H1 (cell line): ENCODE data around the gene NECTIN2. TPM values are rescaled to one million over a fixed set of nuclear protein-coding genes. Genes with fewer than 3 reads are reported as not detected.
A peak's percentile ranks its signal among the peaks of the same experiment; 100 is the strongest.

Experiments used
- CTCF ChIA-PET: fragments of 300-600 bp; sonication (Branson Sonifier 250); formaldehyde crosslinking; loops from one replicate; lab custom pipeline; 2021; ENCODE audit not compliant: partially characterized antibody; lab: Charles Lee
- POLR2A ChIA-PET: fragments of 300-600 bp; sonication (Branson Sonifier 250); formaldehyde crosslinking; loops from one replicate; lab custom pipeline; 2021; ENCODE audit warnings: inconsistent platforms; ENCODE audit not compliant: partially characterized antibody; lab: Charles Lee
- DNase-seq, 2 experiments: peaks; one replicate each; pipeline versions ENCODE4 v3.0.0 to v3.0.0-alpha.2; 2010 to 2022; ENCODE audit warnings: low spot score in 2 of 2, low read depth in 1 of 2, mixed read lengths in 1 of 2
- FAIRE-seq: peaks from 2 replicates; lab custom pipeline; 2011; peaks lifted over from hg19 to GRCh38; lab: Jason Lieb, UNC
- H2AFZ ChIP-seq: 2 replicates; pipeline ENCODE4 v1.8.1; 2012; ENCODE audit warnings: low read length, inconsistent platforms
- H2AK5ac ChIP-seq: 2 replicates; pipeline ENCODE4 v1.6.1; 2013; ENCODE audit warnings: low read depth, low read length
- H2BK120ac ChIP-seq: replicated peaks from 2 replicates; pipeline ENCODE3; 2013; ENCODE audit warnings: low read depth, low read length, inconsistent platforms
- H2BK12ac ChIP-seq: 2 replicates; pipeline ENCODE4 v1.6.1; 2013; ENCODE audit warnings: low read depth, low read length
- H2BK15ac ChIP-seq: 2 replicates; pipeline ENCODE4 v1.6.1; 2013; ENCODE audit warnings: low read length
- H2BK20ac ChIP-seq: 2 replicates; pipeline ENCODE4 v1.6.1; 2013; ENCODE audit warnings: low read length
- H2BK5ac ChIP-seq: 2 replicates; pipeline ENCODE4 v1.6.1; 2013; ENCODE audit warnings: low read depth, low read length
- H3K14ac ChIP-seq: 2 replicates; pipeline ENCODE4 v1.6.1; 2013; ENCODE audit warnings: inconsistent platforms; ENCODE audit not compliant: insufficient read length
- H3K18ac ChIP-seq: 2 replicates; pipeline ENCODE4 v1.6.1; 2013; ENCODE audit warnings: low read length; ENCODE audit errors: extremely low read depth
- H3K23ac ChIP-seq: 2 replicates; pipeline ENCODE4 v1.6.1; 2013; ENCODE audit warnings: inconsistent platforms; ENCODE audit not compliant: insufficient read length
- H3K23me2 ChIP-seq: 2 replicates; pipeline ENCODE4 v1.6.1; 2013; ENCODE audit warnings: low read depth, low read length
- H3K27ac ChIP-seq: 2 replicates; pipeline ENCODE4 v1.6.1; 2011; ENCODE audit warnings: low read depth, low read length, inconsistent platforms
- H3K27me3 ChIP-seq, 4 experiments: replicated peaks in 1 of 4; 1 replicate in 1 of 4; 2 replicates in 3 of 4; pipeline versions ENCODE4 v1.6.1 to v1.8.1; 2011 to 2013; ENCODE audit warnings: low read length in 3 of 4, mild to moderate bottlenecking in 3 of 4, inconsistent platforms in 2 of 4, mixed read lengths in 2 of 4, moderate library complexity in 1 of 4; ENCODE audit not compliant: control insufficient read depth in 3 of 4, insufficient read depth in 3 of 4; ENCODE audit errors: extremely low read depth in 1 of 4
- H3K36me3 ChIP-seq, 4 experiments: 2 replicates each; pipeline versions ENCODE4 v1.6.1 to v1.8.1; 2011 to 2013; ENCODE audit warnings: mild to moderate bottlenecking in 4 of 4, low read length in 3 of 4, moderate library complexity in 2 of 4, control low read depth in 1 of 4, inconsistent platforms in 1 of 4; ENCODE audit not compliant: insufficient read depth in 4 of 4, control insufficient read depth in 2 of 4
- H3K4ac ChIP-seq: replicated peaks from 2 replicates; pipeline ENCODE3; 2013; ENCODE audit warnings: low read length, low read depth, mixed read lengths, inconsistent platforms; ENCODE audit not compliant: insufficient read length
- H3K4me1 ChIP-seq, 4 experiments: replicated peaks in 1 of 4; 1 replicate in 1 of 4; 2 replicates in 3 of 4; pipeline versions ENCODE4 v1.6.1 to v1.8.1; 2011 to 2013; ENCODE audit warnings: low read length in 3 of 4, inconsistent platforms in 2 of 4, mixed read lengths in 1 of 4; ENCODE audit not compliant: insufficient read depth in 4 of 4, control insufficient read depth in 3 of 4
- H3K4me2 ChIP-seq, 2 experiments: 2 replicates each; pipeline versions ENCODE4 v1.6.1 to v1.8.1; 2011 to 2013; ENCODE audit warnings: low read depth in 2 of 2, low read length in 2 of 2, control low read depth in 1 of 2, inconsistent platforms in 1 of 2, mild to moderate bottlenecking in 1 of 2; ENCODE audit not compliant: insufficient read depth in 1 of 2
- H3K4me3 ChIP-seq, 4 experiments: fragments of 200-600, 300-600 bp in 1 of 4; sonication (generic), shearing (Covaris generic), sonication (Bioruptor Twin) in 1 of 4; 2 replicates each; pipeline versions ENCODE4 v1.5.1 to v1.8.1; 2011 to 2016; ENCODE audit warnings: low read length in 4 of 4, low read depth in 3 of 4, control low read depth in 2 of 4, inconsistent platforms in 2 of 4, mild to moderate bottlenecking in 2 of 4, mixed read lengths in 1 of 4, moderate library complexity in 1 of 4; ENCODE audit not compliant: insufficient read depth in 2 of 4; ENCODE audit errors: extremely low read depth in 1 of 4
- H3K56ac ChIP-seq: replicated peaks from 2 replicates; pipeline ENCODE3; 2013; ENCODE audit warnings: low read depth, mild to moderate bottlenecking, mixed read lengths, low read length, inconsistent platforms; ENCODE audit not compliant: insufficient read length
- H3K79me1 ChIP-seq: 2 replicates; pipeline ENCODE4 v1.6.1; 2013; ENCODE audit warnings: low read depth, low read length, control low read depth
- H3K79me2 ChIP-seq, 2 experiments: 2 replicates each; pipeline versions ENCODE4 v1.6.1 to v1.8.1; 2012 to 2013; ENCODE audit warnings: low read length in 2 of 2, mild to moderate bottlenecking in 2 of 2, inconsistent platforms in 1 of 2; ENCODE audit not compliant: insufficient read depth in 2 of 2, control insufficient read depth in 1 of 2
- H3K9ac ChIP-seq, 4 experiments: replicated peaks in 1 of 4; 1 replicate in 1 of 4; 2 replicates in 3 of 4; pipeline versions ENCODE4 v1.6.1 to v1.8.1; 2011 to 2013; ENCODE audit warnings: low read depth in 3 of 4, low read length in 3 of 4, control low read depth in 2 of 4, mild to moderate bottlenecking in 2 of 4, moderate library complexity in 2 of 4, inconsistent platforms in 1 of 4; ENCODE audit errors: extremely low read depth in 1 of 4
- H3K9me3 ChIP-seq, 2 experiments: 2 replicates each; pipeline versions ENCODE4 v1.6.1 to v1.8.1; 2012 to 2013; ENCODE audit warnings: mild to moderate bottlenecking in 2 of 2, moderate library complexity in 2 of 2, control low read depth in 1 of 2, inconsistent platforms in 1 of 2, low read depth in 1 of 2, low read length in 1 of 2, mixed read lengths in 1 of 2; ENCODE audit not compliant: insufficient read depth in 2 of 2
- H4K20me1 ChIP-seq, 2 experiments: replicated peaks in 1 of 2; 2 replicates each; pipeline versions ENCODE3 to v1.8.1; 2011 to 2013; ENCODE audit warnings: inconsistent platforms in 2 of 2, low read length in 2 of 2, mild to moderate bottlenecking in 1 of 2; ENCODE audit not compliant: insufficient read depth in 2 of 2, control insufficient read depth in 1 of 2
- H4K5ac ChIP-seq: 2 replicates; pipeline ENCODE4 v1.6.1; 2013; ENCODE audit warnings: low read length, low read depth, mixed read lengths, inconsistent platforms; ENCODE audit not compliant: insufficient read length
- H4K8ac ChIP-seq: 2 replicates; pipeline ENCODE4 v1.8.0; 2013; ENCODE audit warnings: mild to moderate bottlenecking, moderate library complexity, low read length, inconsistent platforms; ENCODE audit not compliant: insufficient read depth; ENCODE audit errors: extremely low read depth
- H4K91ac ChIP-seq: replicated peaks from 2 replicates; pipeline ENCODE3; 2013; ENCODE audit warnings: low read length, mixed read lengths, inconsistent platforms; ENCODE audit not compliant: insufficient read length
- CEBPB ChIP-seq: IDR thresholded peaks from 2 replicates; pipeline ENCODE4 v1.6.1; 2012; ENCODE audit warnings: low read depth, low read length
- POLR2AphosphoS5 ChIP-seq: IDR thresholded peaks from 2 replicates; pipeline ENCODE4 v1.6.1; 2011; ENCODE audit warnings: low read depth, low read length
- WGBS, 2 experiments: shearing (Covaris generic) in 1 of 2; methylation state at CpG; one replicate each; pipeline versions ENCODE4 v1.1.6 to v1.1.7; 2013 to 2015; ENCODE audit warnings: low lambda C conversion rate in 2 of 2, mixed read lengths in 2 of 2, inconsistent platforms in 1 of 2, low coverage in 1 of 2, missing lambda C conversion rate in 1 of 2; ENCODE audit not compliant: insufficient replicate concordance in 2 of 2, insufficient coverage in 1 of 2, insufficient read length in 1 of 2; ENCODE audit errors: extremely low coverage in 1 of 2, missing lambda C conversion rate in 1 of 2; 5-methylcytosine and 5-hydroxymethylcytosine counted together
- polyA plus RNA-seq, 7 experiments: library from polyadenylated mRNA; depleted of rRNA in 3 of 7; stranded (reverse) in 5 of 7; unstranded in 2 of 7; fragments of >200 nt in 5 of 7; fragments of 200-250 nt in 2 of 7; gene quantifications; 1 replicate in 5 of 7; 2 replicates in 1 of 7; 4 replicates in 1 of 7; pipeline versions ENCODE4 v1.2.1 to v1.2.3, GENCODE V29; 2011 to 2013; ENCODE audit warnings: missing spikeins in 2 of 7, mixed read lengths in 2 of 7
- total RNA-seq: library from RNA; stranded (reverse); fragmentation: NEBNext Ultra II Directional; extraction: Animal tissue kit (Norgen Biotek cat#: 25700); gene quantifications from 2 replicates; pipeline ENCODE4 v1.2.1, GENCODE V29; 2021

The NECTIN2 gene
- total and polyA plus RNA-seq, 2 of the 8 experiments (the other 6 are each of a cell fraction or from before 2014, with no cell fraction given) = 184 to 237 TPM

GRCh38 chr19:44897835-44898234 is 51.7 kb downstream of the NECTIN2 start:
- Histone ChIP-seq H3K79me2 (peaks cover 0 to 28% of the 10 kb centered on the region in 2 experiments; a peak in 2 of 4 replicates), H2AK5ac (no peak overlapping the region), H3K4ac (no peak overlapping the region), H3K4me3 (no peak overlapping the region), H3K23me2 (no peaks in the 10 kb centered on the region), H3K9ac (no peak overlapping the region), H3K18ac (no peak overlapping the region), H3K56ac (no peak overlapping the region), H4K5ac (no peak overlapping the region), H3K27ac (no peak overlapping the region), H2BK20ac (no peak overlapping the region), H3K4me1 (no peaks in the 10 kb centered on the region), H3K27me3 (no peaks in the 10 kb centered on the region), H2BK12ac (no peak overlapping the region), H3K23ac (no peak overlapping the region), H3K14ac (no peak overlapping the region), H4K91ac (no peak overlapping the region), H3K4me2 (no peak overlapping the region), H4K20me1 (peaks cover 9 to 36% of the 10 kb centered on the region in 2 experiments), H3K36me3 (peaks cover 42 to 72% (median 67%) of the 10 kb centered on the region in 4 experiments), H2BK120ac (no peak overlapping the region), H2BK5ac (no peak overlapping the region), H2BK15ac (no peak overlapping the region), H3K79me1 (peaks cover 13% of the 10 kb centered on the region), H4K8ac (no peak overlapping the region), H3K9me3 (no peaks in the 10 kb centered on the region), H2AFZ (no peak overlapping the region)
- peak; percentile 61; the same call in 1 of the 2 replicates for TF ChIP-seq POLR2AphosphoS5
- TF ChIP-seq CEBPB = no peak
- WGBS, 2 experiments = 90% methylated on average over 8 of the region's 8 CpGs; no CpG with 5 or more reads in 1 of the 2 experiments
- CTCF ChIA-PET = interaction anchor here (0.6 to 1.3 kb wide), 5 partner anchors 40 to 1682 kb away, joined by 3 to 4 read pairs (median 3); no protein-coding TSS in a partner anchor
- FAIRE-seq (no peak), DNase-seq (no peak)
- POLR2A ChIA-PET = interaction anchor here (0.6 to 9.8 kb wide), 8 partner anchors 8 to 89 kb away, joined by 3 to 247 read pairs (median 4); partner anchors contain the start of genes APOE, NECTIN2 and TOMM40
